ENCODE measurements around the gene NAA11.

Gene NAA11

DNA sequence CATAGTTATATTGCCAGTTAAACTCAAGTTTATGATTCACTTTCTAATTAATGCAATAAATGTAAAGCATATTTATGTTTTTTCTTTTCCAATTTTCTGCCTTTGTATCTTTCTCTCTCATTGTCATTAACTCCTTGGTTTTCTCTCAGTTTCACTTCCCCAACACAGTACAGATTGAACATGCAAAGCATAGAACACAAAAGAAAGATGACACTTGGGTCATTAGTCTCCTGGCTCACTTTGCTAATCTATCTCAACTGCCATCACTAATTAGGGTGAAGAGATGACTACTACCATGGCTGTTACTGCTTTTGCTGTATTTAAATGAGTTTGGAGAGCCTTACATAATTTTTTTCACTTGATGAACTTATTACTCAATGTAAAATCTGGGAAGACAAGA, 12.3 kb upstream of the NAA11 start:
- in situ Hi-C loops (cut with MboI; ENCODE audit: low pct_unique_long_range_greater_than_20kb, low sequenced_read_pairs, unreplicated experiment) = no loop called here
- DNase-seq (ENCODE audit: low spot score) = peak; percentile 26
- TF ChIP-seq, protein P1, sequence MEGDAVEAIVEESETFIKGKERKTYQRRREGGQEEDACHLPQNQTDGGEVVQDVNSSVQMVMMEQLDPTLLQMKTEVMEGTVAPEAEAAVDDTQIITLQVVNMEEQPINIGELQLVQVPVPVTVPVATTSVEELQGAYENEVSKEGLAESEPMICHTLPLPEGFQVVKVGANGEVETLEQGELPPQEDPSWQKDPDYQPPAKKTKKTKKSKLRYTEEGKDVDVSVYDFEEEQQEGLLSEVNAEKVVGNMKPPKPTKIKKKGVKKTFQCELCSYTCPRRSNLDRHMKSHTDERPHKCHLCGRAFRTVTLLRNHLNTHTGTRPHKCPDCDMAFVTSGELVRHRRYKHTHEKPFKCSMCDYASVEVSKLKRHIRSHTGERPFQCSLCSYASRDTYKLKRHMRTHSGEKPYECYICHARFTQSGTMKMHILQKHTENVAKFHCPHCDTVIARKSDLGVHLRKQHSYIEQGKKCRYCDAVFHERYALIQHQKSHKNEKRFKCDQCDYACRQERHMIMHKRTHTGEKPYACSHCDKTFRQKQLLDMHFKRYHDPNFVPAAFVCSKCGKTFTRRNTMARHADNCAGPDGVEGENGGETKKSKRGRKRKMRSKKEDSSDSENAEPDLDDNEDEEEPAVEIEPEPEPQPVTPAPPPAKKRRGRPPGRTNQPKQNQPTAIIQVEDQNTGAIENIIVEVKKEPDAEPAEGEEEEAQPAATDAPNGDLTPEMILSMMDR (IDR thresholded peaks at IDR 0.05; ENCODE audit: extremely low read depth, insufficient read depth, missing control alignments) = no peak

GRCh38 chr4:79334783-79335182, 8.9 kb upstream of the NAA11 start:
- TF ChIP-seq, protein P1 (IDR thresholded peaks at IDR 0.05; ENCODE audit: extremely low read depth, insufficient read depth, missing control alignments) = no peak
- no peak for DNase-seq (ENCODE audit: low spot score)
- in situ Hi-C loops (cut with MboI; ENCODE audit: low pct_unique_long_range_greater_than_20kb, low sequenced_read_pairs, unreplicated experiment) = no loop called here

DNA sequence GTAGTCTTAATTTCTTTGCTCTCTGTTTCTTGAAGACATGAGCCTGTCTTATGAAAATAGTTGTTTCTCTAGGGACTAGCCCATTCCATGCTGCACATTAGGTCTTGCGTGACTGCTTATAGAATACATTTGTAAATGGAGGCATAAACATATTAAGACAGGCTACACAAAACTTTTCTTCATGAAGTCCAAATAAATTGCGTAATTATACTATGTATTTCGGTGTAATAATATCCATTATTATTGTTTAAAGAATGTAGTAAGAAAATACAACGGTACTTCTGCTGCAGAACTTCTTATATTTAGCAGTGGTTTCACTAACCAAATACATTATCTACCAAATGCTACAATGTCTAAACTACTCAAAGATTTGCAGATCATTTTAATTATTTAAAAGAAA, 8.5 kb upstream of the NAA11 start:
- TF ChIP-seq, protein P1 (IDR thresholded peaks at IDR 0.05; ENCODE audit: extremely low read depth, insufficient read depth, missing control alignments) = no peak
- no peak for DNase-seq (ENCODE audit: low spot score)
- in situ Hi-C loops (cut with MboI; ENCODE audit: low pct_unique_long_range_greater_than_20kb, low sequenced_read_pairs, unreplicated experiment) = no loop called here

DNA sequence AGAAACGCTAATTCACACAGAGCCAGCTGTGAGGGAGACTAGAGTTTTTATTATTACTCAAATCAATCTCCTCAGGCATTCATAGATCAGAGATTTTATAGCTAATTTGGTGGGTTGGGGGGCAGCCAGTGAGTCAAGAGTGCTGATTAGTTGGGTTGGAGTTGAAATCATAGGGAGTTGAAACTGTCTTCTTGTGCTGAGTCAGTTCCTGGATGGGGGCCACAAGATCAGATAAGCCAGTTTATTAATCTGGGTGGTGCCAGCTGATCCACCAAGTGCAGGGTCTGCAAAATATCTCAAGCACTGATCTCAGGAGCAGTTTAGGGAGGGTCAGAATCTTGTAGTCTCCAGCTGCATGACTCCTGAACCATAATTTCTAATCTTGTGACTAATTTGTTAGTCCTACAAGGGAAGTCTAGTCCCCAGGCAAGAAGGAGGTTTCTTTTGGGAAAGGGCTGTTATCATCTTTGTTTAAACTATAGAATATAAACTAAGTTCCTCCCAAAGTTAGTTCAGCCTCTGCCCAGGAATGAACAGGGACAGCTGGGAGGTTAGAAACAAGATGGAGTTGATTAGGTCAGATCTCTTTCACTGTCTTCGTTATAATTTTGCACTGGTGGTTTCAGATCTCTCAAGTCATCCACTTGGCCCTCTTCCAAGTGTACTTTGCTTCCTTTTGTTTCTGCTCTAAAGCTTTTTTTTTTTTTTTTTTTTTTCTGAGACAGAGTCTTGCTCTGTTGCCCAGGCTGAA, 5.4 kb upstream of the NAA11 start:
- no peak for DNase-seq (ENCODE audit: low spot score)
- TF ChIP-seq, protein P1 (IDR thresholded peaks at IDR 0.05; ENCODE audit: extremely low read depth, insufficient read depth, missing control alignments) = no peak
- in situ Hi-C loops (cut with MboI; ENCODE audit: low pct_unique_long_range_greater_than_20kb, low sequenced_read_pairs, unreplicated experiment) = no loop called here

GRCh38 chr4:79330720-79331119, 4.9 kb upstream of the NAA11 start:
- DNase-seq (ENCODE audit: low spot score) = no peak
- TF ChIP-seq, protein P1 (IDR thresholded peaks at IDR 0.05; ENCODE audit: extremely low read depth, insufficient read depth, missing control alignments) = no peak

GRCh38 chr4:79325436-79325835, 425 bp downstream of the NAA11 start:
- in situ Hi-C loops (cut with MboI; ENCODE audit: low pct_unique_long_range_greater_than_20kb, low sequenced_read_pairs, unreplicated experiment) = no loop called here
- TF ChIP-seq, protein P1 (IDR thresholded peaks at IDR 0.05; ENCODE audit: extremely low read depth, insufficient read depth, missing control alignments) = no peak
- DNase-seq (ENCODE audit: low spot score) = no peak

More at GRCh38 chr4:79330720-79331119, 4.9 kb upstream of the NAA11 start:
- in situ Hi-C loops (cut with MboI; ENCODE audit: low pct_unique_long_range_greater_than_20kb, low sequenced_read_pairs, unreplicated experiment) = no loop called here

Measured in GM13977 (cell line).